Osteocyte (in vitro differentiated cells): Measurements from ENCODE around the gene LCNL1. TPM values are rescaled to one million over a fixed set of nuclear protein-coding genes. Genes with fewer than 3 reads are reported as not detected.

ENCODE experiments used
- DNase-seq: peaks from one replicate; pipeline ENCODE4 v3.0.0; 2021; ENCODE audit warnings: mixed read lengths; ENCODE audit not compliant: unreplicated experiment; ENCODE audit errors: extremely low spot score
- H3K27ac Mint-ChIP-seq: one replicate; pipeline ENCODE4 v1.8.0; 2021; ENCODE audit warnings: mild to moderate bottlenecking, mixed read lengths; ENCODE audit not compliant: unreplicated experiment
- H3K27me3 Mint-ChIP-seq: one replicate; pipeline ENCODE4 v1.8.0; 2021; ENCODE audit warnings: mixed read lengths; ENCODE audit not compliant: unreplicated experiment
- H3K36me3 Mint-ChIP-seq: one replicate; pipeline ENCODE4 v1.8.0; 2021; ENCODE audit warnings: mixed read lengths; ENCODE audit not compliant: unreplicated experiment
- H3K4me1 Mint-ChIP-seq: one replicate; pipeline ENCODE4 v1.8.0; 2021; ENCODE audit warnings: mixed read lengths; ENCODE audit not compliant: unreplicated experiment
- H3K4me3 Mint-ChIP-seq: one replicate; pipeline ENCODE4 v1.8.0; 2021; ENCODE audit warnings: mild to moderate bottlenecking, moderate library complexity, mixed read lengths; ENCODE audit not compliant: unreplicated experiment
- H3K9me3 Mint-ChIP-seq: one replicate; pipeline ENCODE4 v1.8.0; 2021; ENCODE audit warnings: mixed read lengths; ENCODE audit not compliant: unreplicated experiment
- CTCF ChIP-seq: fragments of 200-600 bp; sonication (generic); IDR thresholded peaks from 2 replicates; pipeline ENCODE4 v1.5.0; 2021; ENCODE audit warnings: antibody characterized with exemption, mild to moderate bottlenecking, moderate library complexity
- total RNA-seq: library from RNA; stranded (reverse); gene quantifications from 2 replicates; pipeline ENCODE4 v1.2.1, GENCODE V29; 2021

The LCNL1 gene
- total RNA-seq, 1 donor from 2014 or later: 3.4 TPM

GRCh38 chr9:136947028-136947891, 35.5 kb upstream of the LCNL1 start:
- H3K4me1 Mint-ChIP-seq: peaks cover 11% of the 10 kb centered on the region
- H3K27me3 Mint-ChIP-seq: no peaks in the 10 kb centered on the region
- no peak for TF ChIP-seq CTCF
- DNase-seq: no peak
- H3K36me3 Mint-ChIP-seq: no peaks in the 10 kb centered on the region
- no peaks in the 10 kb centered on the region for H3K9me3 Mint-ChIP-seq
- H3K4me3 Mint-ChIP-seq: no peak overlapping the region
- no peak overlapping the region for H3K27ac Mint-ChIP-seq

GRCh38 chr9:136947955-136948510, 34.8 kb upstream of the LCNL1 start:
- no peak for DNase-seq
- Mint-ChIP-seq H3K4me1 (peaks cover 11% of the 10 kb centered on the region), H3K27ac (peak overlapping the region; percentile 18), H3K4me3 (peak overlapping the region; percentile 27), H3K9me3 (no peaks in the 10 kb centered on the region), H3K27me3 (no peaks in the 10 kb centered on the region), H3K36me3 (no peaks in the 10 kb centered on the region)
- TF ChIP-seq CTCF: peak; percentile 50

- Mint-ChIP-seq H3K27me3 (no peaks in the 10 kb centered on the region), H3K27ac (peak overlapping the region; percentile 67), H3K36me3 (no peaks in the 10 kb centered on the region), H3K9me3 (no peaks in the 10 kb centered on the region), H3K4me3 (peak overlapping the region; percentile 74), H3K4me1 (peaks cover 11% of the 10 kb centered on the region)
- no peak for DNase-seq
- TF ChIP-seq CTCF: no peak
Observed at GRCh38 chr9:136949239-136949816, 33.5 kb upstream of the LCNL1 start.

- peak; percentile 96 for DNase-seq
- no peak for TF ChIP-seq CTCF
- Mint-ChIP-seq H3K4me1 (peaks cover 8% of the 10 kb centered on the region), H3K27me3 (no peaks in the 10 kb centered on the region), H3K9me3 (no peaks in the 10 kb centered on the region), H3K27ac (peak overlapping the region; percentile 67), H3K4me3 (peak overlapping the region; percentile 74), H3K36me3 (no peaks in the 10 kb centered on the region)
Observed at GRCh38 chr9:136949817-136950655, 32.8 kb upstream of the LCNL1 start.
